Measurements from ENCODE around the gene APBA1. TPM values are rescaled to one million over a fixed set of nuclear protein-coding genes. Genes with fewer than 3 reads are reported as not detected.

Gene APBA1
- total RNA-seq, 1 donor from 2014 or later = 0.29 TPM

- no peak for DNase-seq (ENCODE audit: low read depth)
- TF ChIP-seq, protein P1, sequence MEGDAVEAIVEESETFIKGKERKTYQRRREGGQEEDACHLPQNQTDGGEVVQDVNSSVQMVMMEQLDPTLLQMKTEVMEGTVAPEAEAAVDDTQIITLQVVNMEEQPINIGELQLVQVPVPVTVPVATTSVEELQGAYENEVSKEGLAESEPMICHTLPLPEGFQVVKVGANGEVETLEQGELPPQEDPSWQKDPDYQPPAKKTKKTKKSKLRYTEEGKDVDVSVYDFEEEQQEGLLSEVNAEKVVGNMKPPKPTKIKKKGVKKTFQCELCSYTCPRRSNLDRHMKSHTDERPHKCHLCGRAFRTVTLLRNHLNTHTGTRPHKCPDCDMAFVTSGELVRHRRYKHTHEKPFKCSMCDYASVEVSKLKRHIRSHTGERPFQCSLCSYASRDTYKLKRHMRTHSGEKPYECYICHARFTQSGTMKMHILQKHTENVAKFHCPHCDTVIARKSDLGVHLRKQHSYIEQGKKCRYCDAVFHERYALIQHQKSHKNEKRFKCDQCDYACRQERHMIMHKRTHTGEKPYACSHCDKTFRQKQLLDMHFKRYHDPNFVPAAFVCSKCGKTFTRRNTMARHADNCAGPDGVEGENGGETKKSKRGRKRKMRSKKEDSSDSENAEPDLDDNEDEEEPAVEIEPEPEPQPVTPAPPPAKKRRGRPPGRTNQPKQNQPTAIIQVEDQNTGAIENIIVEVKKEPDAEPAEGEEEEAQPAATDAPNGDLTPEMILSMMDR (conservative IDR thresholded peaks at IDR 0.05; ENCODE audit: low read depth, low read length) = no peak
- no peak overlapping the region for H3K4me3 ChIP-seq (ENCODE audit: low read depth, low read length)
Measured at GRCh38 chr9:69474821-69475220, 197.3 kb downstream of the APBA1 start.

GRCh38 chr9:69472101-69472620 lies 200.0 kb downstream of the APBA1 start:
- TF ChIP-seq, protein P1 (conservative IDR thresholded peaks at IDR 0.05; ENCODE audit: low read depth, low read length) = no peak
- no peak for DNase-seq (ENCODE audit: low read depth)
- H3K4me3 ChIP-seq (ENCODE audit: low read depth, low read length) = no peak overlapping the region

GRCh38 chr9:69471433-69471832 lies 200.7 kb downstream of the APBA1 start:
- H3K4me3 ChIP-seq (ENCODE audit: low read depth, low read length) = no peak overlapping the region
- peak; percentile 36 for DNase-seq (ENCODE audit: low read depth)
- TF ChIP-seq, protein P1 (conservative IDR thresholded peaks at IDR 0.05; ENCODE audit: low read depth, low read length) = no peak

- peak; percentile 37 for DNase-seq (ENCODE audit: low read depth)
Measured at GRCh38 chr9:69470186-69470977, 201.8 kb downstream of the APBA1 start.

DNA sequence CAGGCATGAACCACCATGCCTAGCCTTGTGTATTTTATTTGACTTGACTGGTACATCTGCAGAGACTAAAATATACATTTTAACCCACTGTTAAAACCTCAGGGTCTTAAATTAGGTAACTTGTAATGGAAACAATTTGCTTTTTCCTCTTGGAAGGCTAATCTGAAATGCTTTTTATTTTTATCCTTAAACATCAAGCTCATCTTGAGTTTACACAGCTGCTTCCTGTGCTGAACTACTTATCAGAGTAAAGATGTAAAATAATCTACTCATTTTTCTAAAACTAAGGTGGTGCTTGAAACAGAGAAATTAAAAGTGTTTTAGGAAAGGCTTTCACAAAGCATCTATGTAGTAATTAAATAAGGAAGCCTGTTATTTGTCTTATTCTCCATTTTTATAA lies 203.0 kb downstream of the APBA1 start:
- no peak overlapping the region for H3K4me3 ChIP-seq (ENCODE audit: low read depth, low read length)
- TF ChIP-seq, protein P1 (conservative IDR thresholded peaks at IDR 0.05; ENCODE audit: low read depth, low read length) = no peak
- no peak for DNase-seq (ENCODE audit: low read depth)

More at GRCh38 chr9:69470186-69470977, 201.8 kb downstream of the APBA1 start:
- TF ChIP-seq, protein P1 (conservative IDR thresholded peaks at IDR 0.05; ENCODE audit: low read depth, low read length) = no peak
- H3K4me3 ChIP-seq (ENCODE audit: low read depth, low read length) = no peak overlapping the region

- TF ChIP-seq, protein P1 (conservative IDR thresholded peaks at IDR 0.05; ENCODE audit: low read depth, low read length) = no peak
- H3K4me3 ChIP-seq (ENCODE audit: low read depth, low read length) = no peak overlapping the region
- DNase-seq (ENCODE audit: low read depth) = no peak
Measured at GRCh38 chr9:69468380-69468779, 203.8 kb downstream of the APBA1 start.

Data from epithelial cell of proximal tubule (primary cell).